NCI-H446 treated with DMSO at 0.1 percent for 48 hours (cell line): ENCODE data around the gene PEAR1.

Experiments
- DNase-seq: peaks from one replicate; lab custom pipeline; 2025; lab: John Stamatoyannopoulos, UW

Gene PEAR1

DNA sequence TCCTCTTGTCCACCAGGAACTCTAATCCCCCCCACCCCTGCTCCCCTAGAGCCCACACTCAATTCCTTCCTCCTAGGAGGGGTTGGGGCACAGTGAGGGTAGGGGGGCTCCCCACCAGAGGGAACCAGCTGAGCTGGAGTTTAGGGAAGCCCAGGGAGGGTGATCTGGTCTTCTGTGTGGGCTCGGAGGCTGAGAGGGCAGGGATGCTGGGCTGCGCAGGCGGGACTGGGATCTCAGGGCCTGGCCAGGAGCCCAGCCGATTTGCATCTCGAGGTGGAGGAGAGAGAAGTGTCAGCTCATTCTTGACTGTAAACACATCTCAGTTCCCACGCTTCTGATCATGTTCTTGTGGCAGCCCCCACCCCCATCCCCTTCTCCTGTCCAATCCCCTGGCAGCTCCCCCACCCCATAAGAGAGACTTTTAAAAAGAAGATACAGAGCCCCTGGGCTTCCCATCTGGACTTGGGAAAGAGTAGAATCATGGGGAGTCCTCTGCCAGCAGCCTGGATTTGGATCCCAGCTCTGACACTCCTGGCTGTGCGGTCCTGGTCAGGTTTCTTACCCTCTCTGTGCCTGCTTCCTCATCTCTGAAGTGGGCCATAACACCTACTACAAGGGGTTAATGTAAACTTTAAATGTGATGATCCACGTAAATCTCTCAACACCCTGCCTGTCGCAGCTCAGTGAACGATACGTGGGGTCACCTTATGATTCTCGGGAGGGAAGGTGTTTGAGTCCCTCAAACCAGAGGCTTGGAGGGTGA lies 6.6 kb downstream of the PEAR1 start:
- no peak for DNase-seq

DNA sequence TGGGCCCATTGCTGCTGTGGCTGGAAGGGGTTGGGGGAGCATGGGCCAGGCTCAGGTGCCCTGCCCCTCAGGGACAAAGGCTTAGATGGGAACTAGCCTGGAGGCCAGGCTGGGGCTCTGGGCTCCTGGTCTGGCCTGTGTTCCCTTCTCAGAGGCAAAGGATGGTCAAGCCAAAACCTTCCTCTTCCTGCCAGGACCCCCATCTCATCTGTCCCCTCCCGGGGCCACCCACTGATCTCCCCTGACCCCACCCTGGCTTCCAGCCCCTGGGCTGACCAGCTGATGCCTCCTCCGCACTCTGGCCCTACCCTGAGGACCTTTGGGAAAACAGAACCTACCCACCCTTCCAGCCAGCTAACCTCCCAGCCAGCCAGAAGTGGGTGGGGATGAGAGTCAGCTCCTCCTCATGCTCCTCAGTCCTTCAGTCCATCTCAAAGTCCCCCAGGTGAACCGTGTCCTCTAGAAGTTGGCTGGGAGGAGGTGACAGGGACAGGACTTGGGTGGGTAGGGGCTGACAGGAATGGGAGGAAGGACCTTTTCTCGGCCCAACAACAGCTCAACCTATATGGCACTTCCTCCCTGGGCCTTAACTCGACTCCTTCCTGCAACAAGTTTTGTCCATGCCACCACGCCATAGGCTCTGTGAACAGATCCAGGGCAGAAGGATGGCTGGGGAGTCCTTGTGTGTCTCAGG lies 7.5 kb downstream of the PEAR1 start:
- DNase-seq, result no peak

DNA sequence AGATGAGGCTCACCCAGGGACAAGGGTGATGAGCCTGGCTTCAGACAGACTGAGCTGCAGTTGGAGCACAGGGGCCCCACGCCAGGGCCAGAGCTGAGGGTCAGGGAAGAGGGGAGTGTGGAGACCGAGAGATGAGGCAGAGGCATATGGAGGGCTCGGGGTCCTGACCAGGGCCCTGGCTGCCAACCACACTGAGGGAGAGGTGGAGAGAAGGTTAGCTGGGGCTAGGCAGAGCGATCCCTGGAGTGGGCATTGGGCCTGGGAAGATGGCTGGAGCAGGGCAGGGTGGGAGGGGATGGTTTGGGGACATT lies 8.0 kb downstream of the PEAR1 start:
- no peak for DNase-seq

DNA sequence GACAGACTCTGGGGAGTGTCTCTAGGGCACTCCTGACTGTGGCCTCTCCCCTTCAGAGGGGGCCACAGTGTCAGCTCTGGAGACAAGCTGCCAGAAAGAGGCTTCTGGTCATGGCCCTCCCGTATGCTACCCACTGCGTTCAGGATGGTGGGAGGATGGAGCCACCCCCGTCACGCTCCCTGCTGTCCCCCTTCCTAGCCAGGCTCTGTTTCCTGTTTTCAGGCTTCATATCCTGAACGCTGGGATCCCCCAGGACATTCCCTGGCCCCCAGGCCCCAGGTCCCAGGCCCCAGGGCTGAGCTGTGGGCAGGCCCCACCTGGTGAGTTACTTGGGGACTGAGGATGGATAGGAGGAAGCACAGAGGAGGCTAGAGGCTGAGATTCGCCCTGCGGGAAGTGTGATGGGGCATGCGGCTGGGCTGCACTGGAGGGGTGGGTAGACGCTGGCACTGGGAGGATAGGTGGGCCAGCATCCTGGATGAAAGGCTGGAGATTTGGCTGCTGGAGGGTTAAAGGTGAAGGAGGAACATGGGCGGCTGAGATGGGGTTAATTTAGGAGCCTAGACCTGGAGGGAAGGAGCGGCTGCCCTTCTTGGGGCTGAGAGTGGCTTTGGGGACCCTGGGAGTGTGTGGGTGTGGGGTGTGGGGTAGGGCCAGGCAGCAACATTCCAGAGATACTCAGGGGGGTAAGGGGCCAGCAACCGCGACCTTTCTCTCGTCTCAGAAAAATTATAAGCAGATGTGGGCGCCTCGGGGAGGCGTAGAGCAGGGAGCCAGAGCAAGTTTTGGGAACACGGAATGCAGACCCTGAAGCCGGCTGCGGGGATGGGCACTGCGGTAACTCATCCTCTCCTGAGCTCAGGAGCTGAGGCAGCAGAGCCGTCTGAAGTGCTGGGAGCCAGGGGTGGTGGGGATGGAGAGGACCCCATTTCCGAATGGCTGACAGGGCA lies 8.7 kb downstream of the PEAR1 start:
- no peak for DNase-seq

DNA sequence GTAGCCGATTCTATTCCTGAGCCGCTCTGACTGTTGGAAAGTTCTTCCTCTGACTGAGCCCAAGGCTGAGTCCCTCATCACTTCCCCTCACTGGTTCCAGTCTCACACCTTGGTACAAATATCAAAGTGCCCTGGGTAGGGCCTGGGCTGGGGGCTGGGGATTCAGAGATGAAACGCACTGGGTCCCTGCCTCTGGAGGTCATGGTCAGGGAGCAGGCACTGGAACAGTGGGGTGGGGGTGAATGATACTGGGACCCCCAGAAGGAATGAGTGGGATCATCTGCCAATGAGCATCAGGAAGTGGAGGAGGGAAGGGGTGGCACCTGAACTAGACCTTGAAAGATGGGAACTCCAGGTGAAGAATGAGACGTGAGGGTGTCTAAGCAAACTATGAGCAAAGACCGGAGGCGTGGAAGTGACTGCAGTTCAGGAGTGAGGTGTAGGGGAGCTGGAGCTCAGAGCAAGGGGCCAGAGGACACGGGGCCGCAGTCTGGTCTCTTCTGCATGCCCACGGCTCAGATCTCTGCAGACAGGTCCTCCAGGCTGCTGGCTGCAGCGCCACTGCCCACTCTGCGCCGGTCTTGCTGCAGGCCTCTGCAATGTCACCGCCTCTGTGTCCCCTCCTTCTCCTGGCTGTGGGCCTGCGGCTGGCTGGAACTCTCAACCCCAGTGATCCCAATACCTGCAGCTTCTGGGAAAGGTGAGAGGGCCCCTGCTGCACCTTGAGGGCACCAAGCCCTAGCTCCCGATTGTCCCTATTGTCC lies 10.0 kb downstream of the PEAR1 start:
- DNase-seq, result no peak

DNA sequence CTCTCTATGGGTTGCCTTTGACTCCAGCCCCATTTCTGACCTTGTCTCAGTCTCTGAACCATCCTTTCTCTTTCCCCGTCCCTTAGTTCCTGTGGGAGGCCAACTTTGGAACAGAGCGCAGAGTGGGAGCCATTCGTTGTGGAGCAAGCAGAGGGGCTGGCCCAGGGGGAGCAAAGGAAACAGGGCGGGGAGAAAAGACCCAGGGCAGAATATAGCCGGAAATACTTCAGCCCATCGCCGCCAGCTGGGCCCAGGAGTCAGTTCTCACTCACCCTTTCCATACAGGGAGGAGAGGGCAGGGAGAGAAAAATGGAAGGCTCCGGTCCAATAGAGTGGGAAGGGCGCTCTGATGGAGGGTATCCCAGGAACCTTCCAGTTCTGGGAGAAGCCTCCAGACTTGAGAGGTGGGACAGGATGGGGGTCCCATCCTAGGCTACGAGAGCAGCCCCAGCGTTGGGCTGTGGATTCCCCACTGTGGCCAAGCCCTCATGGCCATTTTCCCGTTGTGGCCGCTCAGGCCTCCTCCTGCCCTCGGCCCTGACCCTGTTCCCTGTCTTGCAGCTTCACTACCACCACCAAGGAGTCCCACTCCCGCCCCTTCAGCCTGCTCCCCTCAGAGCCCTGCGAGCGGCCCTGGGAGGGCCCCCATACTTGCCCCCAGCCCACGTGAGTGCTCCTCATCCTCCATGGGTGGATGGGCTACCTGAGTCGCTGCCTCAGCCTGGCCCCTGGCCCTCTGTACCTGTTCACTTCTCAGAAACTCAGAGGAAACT lies 10.9 kb downstream of the PEAR1 start:
- DNase-seq, result no peak

DNA sequence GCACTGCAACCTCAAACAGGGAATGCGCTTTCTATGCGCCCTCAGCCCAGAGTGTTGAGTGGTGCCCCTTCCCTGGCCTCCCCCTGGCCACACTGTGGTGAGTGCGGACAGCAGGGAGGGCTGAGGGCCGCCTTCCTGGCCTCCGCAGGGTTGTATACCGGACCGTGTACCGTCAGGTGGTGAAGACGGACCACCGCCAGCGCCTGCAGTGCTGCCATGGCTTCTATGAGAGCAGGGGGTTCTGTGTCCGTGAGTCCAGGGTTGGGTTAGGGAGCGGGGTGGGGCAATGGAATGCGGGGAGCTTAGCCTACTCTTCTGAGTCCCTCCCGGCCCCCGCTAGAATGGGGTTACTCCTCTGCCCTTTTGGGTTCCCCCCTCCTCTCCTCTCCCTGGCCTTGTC lies 11.7 kb downstream of the PEAR1 start:
- DNase-seq, result no peak

DNA sequence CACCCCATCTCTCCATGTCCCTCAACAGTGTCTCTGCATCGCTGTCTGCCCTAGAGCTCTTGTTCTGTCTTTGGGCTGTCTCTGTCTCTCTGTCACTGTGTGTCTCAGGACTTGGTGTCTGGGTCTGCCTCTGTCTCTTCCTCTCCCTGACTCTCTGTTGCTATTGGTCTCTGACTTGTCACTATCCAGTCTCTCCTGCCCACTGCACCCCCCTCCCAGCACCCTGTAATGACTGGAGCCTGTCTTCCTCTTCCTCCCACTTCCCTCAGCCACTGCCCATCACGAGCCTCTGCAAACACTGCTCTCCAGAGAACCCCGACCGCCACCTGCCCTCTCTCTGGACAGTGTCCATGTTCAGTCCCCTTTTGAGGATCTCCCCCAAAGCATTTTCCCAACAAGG lies 12.1 kb downstream of the PEAR1 start:
- no peak for DNase-seq

DNA sequence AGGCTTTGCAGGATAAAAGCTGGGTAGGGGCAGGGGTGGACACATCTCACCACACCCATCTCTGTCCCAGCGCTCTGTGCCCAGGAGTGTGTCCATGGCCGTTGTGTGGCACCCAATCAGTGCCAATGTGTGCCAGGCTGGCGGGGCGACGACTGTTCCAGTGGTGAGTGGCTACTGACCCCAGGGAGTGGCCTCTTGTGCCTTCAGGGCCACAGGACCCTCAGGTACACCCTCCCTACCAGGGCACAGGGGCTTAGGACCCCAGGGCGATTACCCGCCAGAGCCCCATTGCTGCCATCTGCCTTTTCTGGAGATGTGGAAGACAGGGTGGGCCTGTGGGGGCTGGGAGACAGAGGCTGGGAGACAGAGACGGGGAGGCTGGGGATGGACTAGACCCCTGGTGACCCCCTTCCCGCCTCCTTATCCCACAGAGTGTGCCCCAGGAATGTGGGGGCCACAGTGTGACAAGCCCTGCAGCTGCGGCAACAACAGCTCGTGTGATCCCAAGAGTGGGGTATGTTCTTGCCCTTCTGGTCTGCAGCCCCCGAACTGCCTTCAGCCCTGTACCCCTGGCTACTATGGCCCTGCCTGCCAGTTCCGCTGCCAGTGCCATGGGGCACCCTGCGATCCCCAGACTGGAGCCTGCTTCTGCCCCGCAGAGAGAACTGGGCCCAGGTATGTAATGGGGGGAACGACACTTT lies 12.8 kb downstream of the PEAR1 start:
- no peak for DNase-seq

DNA sequence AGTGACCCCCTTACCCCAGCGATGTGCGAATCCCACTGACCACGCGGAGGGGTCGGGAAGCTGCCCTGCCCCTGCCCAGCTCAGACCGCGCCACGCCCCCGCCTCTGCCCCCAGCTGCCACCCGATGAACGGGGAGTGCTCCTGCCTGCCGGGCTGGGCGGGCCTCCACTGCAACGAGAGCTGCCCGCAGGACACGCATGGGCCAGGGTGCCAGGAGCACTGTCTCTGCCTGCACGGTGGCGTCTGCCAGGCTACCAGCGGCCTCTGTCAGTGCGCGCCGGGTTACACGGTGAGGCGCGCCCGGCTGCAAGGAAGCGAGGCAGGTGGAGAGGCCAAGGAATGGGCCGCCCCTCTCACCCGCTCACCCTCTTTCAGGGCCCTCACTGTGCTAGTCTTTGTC lies 15.0 kb downstream of the PEAR1 start:
- no peak for DNase-seq

DNA sequence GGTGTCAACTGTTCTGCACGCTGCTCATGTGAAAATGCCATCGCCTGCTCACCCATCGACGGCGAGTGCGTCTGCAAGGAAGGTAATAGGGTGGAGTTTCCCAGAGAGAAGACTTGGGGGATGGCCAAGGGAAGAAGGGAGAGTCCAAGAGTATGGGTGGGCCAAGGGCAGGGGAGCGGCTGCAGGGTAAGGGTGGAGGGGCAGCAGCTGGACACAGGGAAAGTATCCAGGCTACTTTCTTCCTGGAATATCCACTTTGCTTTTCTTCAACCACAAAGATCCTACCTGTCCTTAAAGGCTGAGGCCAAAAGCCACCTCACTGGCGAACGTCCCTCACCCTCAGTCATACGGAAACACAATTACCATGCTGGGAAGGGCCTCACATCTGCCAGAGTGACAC lies 15.4 kb downstream of the PEAR1 start:
- DNase-seq, result no peak

DNA sequence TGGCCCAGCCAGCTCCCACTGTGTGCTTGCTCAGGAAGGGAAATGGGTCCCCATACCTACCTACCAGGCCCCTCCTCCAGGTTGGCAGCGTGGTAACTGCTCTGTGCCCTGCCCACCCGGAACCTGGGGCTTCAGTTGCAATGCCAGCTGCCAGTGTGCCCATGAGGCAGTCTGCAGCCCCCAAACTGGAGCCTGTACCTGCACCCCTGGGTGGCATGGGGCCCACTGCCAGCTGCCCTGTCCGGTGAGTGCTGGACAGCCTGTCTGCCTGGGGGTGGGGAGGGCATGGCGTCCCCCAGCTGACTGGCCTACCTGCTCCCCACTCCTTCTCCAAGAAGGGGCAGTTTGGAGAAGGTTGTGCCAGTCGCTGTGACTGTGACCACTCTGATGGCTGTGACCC lies 16.2 kb downstream of the PEAR1 start:
- DNase-seq, result no peak

DNA sequence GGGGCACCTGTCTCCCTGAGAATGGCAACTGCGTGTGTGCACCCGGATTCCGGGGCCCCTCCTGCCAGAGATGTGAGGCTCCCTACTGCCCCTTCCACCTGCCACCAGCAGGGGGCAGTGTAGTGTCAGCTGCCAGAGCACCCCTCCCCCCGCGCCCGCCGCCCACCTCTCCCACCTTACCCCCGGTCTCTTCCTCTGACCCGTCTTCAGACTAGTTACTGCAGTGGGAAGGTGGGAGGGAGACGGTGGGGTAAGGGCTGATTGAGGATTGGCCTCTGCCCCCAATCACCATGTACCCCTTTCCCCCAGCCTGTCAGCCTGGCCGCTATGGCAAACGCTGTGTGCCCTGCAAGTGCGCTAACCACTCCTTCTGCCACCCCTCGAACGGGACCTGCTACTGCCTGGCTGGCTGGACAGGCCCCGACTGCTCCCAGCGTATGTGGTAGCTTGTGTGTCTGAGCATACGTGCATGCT lies 16.8 kb downstream of the PEAR1 start:
- DNase-seq, result no peak

DNA sequence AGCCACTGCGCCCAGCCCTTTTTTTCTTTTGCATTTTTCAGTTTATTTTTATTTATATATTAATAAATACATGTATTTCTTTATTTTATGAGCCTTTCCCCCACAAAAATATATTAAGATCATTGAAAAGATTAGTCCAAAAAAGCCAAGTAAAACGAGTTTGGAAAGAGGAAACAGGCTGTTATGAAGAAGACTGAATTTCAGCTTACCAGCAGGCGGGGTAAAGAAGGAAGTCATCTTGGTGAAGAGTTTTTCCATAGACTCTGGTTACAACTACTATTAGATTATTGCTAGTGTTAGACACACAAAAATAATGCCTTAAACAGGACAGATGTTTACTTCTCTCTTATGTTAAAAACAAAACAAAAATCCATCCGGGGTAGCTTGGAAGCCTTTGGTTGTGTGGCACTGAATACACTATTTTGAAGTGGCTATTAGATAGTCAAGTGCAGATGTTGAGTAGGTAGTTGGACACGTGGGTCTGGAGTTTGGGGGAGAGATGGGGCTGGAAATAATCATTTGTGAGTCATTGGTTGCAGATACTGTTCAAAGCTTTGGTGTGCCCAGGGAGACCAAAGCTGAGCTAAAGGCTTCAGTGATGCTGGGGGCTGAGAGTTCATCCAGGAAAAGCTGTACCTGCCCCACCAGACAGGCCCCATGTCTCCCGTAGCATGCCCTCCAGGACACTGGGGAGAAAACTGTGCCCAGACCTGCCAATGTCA lies 18.2 kb downstream of the PEAR1 start:
- DNase-seq, result no peak

DNA sequence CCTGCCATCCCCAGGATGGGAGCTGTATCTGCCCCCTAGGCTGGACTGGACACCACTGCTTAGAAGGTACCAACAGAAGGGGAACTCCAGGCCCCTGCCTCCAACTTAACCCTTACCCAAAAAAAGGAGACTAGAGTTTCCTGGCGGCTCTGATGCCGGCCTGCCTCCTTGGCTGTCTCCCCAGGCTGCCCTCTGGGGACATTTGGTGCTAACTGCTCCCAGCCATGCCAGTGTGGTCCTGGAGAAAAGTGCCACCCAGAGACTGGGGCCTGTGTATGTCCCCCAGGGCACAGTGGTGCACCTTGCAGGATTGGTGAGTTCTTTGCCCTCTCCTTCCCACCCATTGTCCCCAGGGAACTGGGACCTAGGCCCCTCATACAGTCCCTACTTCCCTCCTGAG lies 18.8 kb downstream of the PEAR1 start:
- no peak for DNase-seq

DNA sequence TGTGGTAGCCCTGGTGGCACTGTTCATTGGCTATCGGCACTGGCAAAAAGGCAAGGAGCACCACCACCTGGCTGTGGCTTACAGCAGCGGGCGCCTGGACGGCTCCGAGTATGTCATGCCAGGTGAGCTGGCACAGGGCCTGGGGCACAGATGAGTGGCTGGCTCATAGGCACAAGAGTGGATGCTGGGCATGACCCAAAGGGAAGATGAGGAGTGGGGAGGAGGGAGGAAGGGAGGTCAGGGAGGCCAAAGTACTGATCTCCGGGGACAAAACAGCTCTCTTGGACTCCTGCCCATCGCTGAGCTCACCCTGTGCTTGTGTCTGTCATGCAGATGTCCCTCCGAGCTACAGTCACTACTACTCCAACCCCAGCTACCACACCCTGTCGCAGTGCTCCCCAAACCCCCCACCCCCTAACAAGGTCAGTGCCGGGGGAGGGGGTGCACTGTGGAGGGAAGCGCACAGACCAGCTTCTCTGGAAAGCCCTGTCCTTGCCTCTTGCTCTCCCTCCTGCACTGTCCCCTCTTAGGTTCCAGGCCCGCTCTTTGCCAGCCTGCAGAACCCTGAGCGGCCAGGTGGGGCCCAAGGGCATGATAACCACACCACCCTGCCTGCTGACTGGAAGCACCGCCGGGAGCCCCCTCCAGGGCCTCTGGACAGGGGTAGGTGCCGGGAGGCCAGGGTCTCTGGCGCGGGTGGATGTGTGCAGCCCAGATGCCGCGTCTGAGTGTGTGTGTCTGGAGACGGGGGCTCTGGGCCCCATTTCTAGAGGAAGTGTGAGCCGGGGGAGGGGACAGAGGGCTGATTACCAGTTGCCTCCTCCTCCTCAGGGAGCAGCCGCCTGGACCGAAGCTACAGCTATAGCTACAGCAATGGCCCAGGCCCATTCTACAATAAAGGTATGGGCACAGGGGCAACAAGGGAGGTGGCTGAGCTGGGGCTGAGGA lies 19.6 kb downstream of the PEAR1 start:
- DNase-seq, result no peak

DNA sequence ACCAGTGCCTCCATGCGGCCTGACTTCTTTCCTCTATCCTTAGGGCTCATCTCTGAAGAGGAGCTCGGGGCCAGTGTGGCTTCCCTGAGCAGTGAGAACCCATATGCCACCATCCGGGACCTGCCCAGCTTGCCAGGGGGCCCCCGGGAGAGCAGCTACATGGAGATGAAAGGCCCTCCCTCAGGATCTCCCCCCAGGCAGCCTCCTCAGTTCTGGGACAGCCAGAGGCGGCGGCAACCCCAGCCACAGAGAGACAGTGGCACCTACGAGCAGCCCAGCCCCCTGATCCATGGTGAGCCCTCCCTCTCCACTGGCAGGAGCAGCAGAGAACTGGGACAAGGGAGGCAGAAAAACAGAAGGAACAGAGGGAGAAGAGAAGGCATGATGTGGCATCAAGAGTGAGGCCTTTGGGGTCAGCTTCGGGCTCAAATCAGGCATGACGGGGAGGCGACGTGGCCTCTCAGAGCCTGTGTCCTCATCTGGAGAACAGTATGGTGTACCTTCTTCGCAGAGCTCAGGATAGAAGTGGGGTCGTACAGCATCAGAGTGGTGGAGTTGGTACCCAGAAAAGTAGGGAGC lies 20.4 kb downstream of the PEAR1 start:
- no peak for DNase-seq

DNA sequence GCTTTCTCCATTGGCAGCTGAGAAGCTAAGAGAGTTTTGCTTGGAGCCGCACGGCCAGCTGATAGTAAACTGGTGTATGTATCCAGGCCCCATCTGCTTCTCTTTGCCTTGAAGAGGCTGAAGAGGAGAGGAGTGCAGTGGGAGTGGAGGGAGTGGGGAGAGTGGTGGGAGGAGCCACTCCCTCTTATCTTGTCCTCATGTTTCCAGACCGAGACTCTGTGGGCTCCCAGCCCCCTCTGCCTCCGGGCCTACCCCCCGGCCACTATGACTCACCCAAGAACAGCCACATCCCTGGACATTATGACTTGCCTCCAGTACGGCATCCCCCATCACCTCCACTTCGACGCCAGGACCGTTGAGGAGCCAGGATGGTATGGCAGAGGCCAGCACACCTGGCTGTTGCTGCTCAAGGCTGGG lies 20.9 kb downstream of the PEAR1 start:
- DNase-seq, result no peak
